Testis (tissue), 3 donors: ENCODE measurements around the gene RIPOR3. TPM values are rescaled to one million over a fixed set of nuclear protein-coding genes. Genes with fewer than 3 reads are reported as not detected.

Source experiments
- DNase-seq: peaks from one replicate; pipeline ENCODE4 v3.0.0-alpha.2; 2019
- H3K27ac ChIP-seq, 2 donors: fragments of 200-600 bp; sonication (generic); one replicate each; pipeline ENCODE4 v1.5.1; 2019
- H3K27me3 ChIP-seq: fragments of 200-600 bp; sonication (generic); one replicate; pipeline ENCODE4 v1.5.1; 2019
- H3K36me3 ChIP-seq: fragments of 200-600 bp; sonication (generic); one replicate; pipeline ENCODE4 v1.5.1; 2017; ENCODE audit warnings: low read depth; ENCODE audit errors: missing control alignments
- H3K4me1 ChIP-seq: fragments of 200-600 bp; sonication (generic); one replicate; pipeline ENCODE4 v1.5.1; 2019
- H3K4me3 ChIP-seq, 2 donors: fragments of 200-600 bp; sonication (generic); one replicate each; pipeline ENCODE4 v1.5.1; 2017 to 2019
- H3K9me3 ChIP-seq: fragments of 200-600 bp; sonication (generic); one replicate; pipeline ENCODE4 v1.5.1; 2017
- POLR2A ChIP-seq: fragments of 450-650 bp; IDR thresholded peaks from one replicate; pipeline ENCODE4 v1.6.1; 2017; ENCODE audit warnings: antibody characterized with exemption, mild to moderate bottlenecking, moderate library complexity
- WGBS, 2 donors: methylation state at CpG; one replicate each; pipeline ENCODE4 v1.1.5; 2018; 5-methylcytosine and 5-hydroxymethylcytosine counted together
- intact Hi-C: fragments of 100-400 bp; cut with DNase I; formaldehyde crosslinking; loops from one replicate; pipeline ENCODE4 v1.15.1; 2023; ENCODE audit warnings: low total_unique reads
- polyA plus RNA-seq: library from polyadenylated mRNA; stranded (reverse); fragments of 350-450 nt; fragmentation: Illumina TruSeq; extraction: RNeasy Lipid Tissue Mini Kit (QIAGEN cat#74804); gene quantifications from one replicate; pipeline ENCODE4 v1.2.3, GENCODE V29; 2014; ENCODE audit warnings: low read depth, low replicate concordance; ENCODE audit not compliant: insufficient read depth
- total RNA-seq, 2 donors: library from RNA; depleted of rRNA; stranded (reverse); fragments of >200 nt; gene quantifications; one replicate each; pipeline ENCODE4 v1.2.3, GENCODE V29; 2016
- TF ChIP-seq, protein P1 (sequence below), 3 experiments: fragments of 450-650 bp in 2 of 3; fragments of 200-600 bp in 1 of 3; sonication (generic) in 1 of 3; IDR thresholded peaks; one replicate each; pipeline ENCODE4 v1.5.1; 2016 to 2019; ENCODE audit warnings: antibody characterized with exemption in 3 of 3, mild to moderate bottlenecking in 2 of 3, moderate library complexity in 1 of 3

Gene RIPOR3
- total and polyA plus RNA-seq, 3 donors from 2014 or later = 11.3 to 26.9 (median 22.1) TPM

DNA sequence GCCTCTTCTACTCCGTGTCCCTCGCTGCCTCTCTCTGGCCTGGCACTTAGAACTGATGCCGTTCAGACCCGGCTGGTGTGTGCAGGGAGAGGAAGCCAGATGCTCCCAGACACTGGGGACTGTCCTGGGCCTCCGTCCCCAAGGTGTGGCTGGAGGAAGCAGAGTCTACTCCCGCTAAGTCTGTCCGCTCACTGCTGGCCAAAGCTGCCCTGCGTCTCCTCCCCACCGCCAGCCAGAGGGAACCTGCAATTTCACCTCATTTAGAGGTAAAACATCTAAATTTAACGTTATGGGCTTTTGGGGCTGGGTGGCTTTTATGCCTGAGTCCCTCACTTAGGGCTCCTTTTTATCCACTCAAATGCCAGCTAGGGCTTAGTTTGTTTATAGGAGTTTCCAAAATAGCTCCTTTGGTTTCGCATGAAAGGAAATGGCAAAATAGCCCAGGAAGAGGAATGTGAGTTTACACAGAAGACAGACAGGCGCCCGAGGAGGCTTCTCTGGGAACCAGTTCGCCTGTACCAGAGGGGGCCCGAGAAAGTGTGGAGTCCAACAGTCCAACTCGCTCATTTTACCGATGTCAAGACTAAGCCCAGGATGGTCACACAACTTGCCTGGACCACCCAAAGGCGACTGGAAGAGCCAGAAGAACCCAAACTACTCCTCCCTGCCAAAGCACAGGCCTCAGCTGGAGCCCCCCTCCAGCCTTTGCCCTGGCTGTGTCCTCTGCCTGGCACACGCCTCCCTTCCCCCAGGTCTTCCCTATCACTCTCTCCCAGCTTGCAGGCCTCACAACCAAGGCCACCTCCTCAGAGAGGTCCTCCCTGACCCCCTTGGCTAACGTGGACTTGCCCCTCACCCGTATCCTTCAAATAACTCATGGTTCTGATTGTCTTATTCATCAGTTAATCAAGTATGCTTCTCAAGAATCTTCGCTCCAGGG, 54.5 kb downstream of the RIPOR3 start:
- no peaks in the 10 kb centered on the region for H3K27me3 ChIP-seq
- H3K9me3 ChIP-seq = no peaks in the 10 kb centered on the region
- WGBS, 2 donors = 64 to 76% methylated on average over 20 to 22 of the region's 22 CpGs
- peak overlapping the region in 1 of 2 donors; percentile 10 for H3K27ac ChIP-seq
- H3K4me3 ChIP-seq = no peak overlapping the region
- H3K36me3 ChIP-seq = no peaks in the 10 kb centered on the region
- DNase-seq = no peak
- TF ChIP-seq, protein P1, sequence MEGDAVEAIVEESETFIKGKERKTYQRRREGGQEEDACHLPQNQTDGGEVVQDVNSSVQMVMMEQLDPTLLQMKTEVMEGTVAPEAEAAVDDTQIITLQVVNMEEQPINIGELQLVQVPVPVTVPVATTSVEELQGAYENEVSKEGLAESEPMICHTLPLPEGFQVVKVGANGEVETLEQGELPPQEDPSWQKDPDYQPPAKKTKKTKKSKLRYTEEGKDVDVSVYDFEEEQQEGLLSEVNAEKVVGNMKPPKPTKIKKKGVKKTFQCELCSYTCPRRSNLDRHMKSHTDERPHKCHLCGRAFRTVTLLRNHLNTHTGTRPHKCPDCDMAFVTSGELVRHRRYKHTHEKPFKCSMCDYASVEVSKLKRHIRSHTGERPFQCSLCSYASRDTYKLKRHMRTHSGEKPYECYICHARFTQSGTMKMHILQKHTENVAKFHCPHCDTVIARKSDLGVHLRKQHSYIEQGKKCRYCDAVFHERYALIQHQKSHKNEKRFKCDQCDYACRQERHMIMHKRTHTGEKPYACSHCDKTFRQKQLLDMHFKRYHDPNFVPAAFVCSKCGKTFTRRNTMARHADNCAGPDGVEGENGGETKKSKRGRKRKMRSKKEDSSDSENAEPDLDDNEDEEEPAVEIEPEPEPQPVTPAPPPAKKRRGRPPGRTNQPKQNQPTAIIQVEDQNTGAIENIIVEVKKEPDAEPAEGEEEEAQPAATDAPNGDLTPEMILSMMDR (IDR thresholded peaks at IDR 0.05) = no peak
- no peak for TF ChIP-seq POLR2A
- intact Hi-C loops = no loop called here
- peaks cover 16% of the 10 kb centered on the region for H3K4me1 ChIP-seq

DNA sequence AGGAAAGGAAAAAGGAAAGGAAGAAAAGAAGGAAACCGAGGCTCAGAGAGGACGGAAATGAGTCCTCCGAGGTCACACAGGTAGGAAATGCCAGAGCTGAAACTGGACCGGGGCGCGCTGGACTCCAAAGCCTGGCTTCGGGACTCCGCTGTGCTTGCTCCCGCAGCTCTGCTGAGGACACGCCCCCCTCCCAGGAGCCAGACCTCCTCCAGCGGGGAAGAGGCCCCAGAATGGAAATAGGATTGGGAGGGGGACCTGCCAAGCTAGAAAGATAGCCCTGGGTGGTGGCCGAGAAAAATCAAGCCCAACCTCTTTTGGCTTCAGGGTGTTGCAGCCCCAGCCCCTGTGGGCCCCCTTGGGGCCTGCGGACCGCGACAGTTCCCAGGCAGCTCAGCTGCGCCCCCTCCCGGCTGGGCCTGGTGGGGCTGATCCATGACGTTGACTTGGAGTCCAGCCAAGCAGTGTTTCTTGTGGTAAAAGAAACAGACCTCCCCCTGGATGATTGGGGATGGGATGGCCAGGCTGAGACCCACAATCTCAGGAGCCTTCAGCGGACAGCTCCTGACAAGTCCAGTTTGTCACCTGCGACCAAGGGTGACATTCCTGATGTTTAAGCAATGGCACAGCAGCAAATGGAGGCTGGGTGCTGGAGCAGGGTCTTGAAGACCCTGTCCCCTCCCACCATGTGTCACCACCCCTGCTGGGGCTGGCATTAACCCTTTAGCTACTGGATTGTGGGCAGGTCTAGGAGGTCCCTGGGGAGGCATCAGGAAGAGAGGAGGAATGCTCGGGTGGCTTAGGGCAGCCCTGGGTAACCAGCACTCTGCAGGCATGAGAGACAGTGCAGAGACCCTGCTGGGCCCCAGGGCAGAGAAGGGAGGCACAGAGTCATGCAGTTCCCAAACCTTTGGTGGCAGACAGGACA, 55.4 kb downstream of the RIPOR3 start:
- TF ChIP-seq, protein P1 (IDR thresholded peaks at IDR 0.05) = peak; percentile 64 to 86 (median 76)
- TF ChIP-seq POLR2A = no peak
- H3K9me3 ChIP-seq = no peaks in the 10 kb centered on the region
- no peaks in the 10 kb centered on the region for H3K27me3 ChIP-seq
- 21 to 36% methylated on average over 21 of the region's 21 CpGs for WGBS, 2 donors
- no peak overlapping the region for H3K27ac ChIP-seq
- no peaks in the 10 kb centered on the region for H3K36me3 ChIP-seq
- peak; percentile 81 for DNase-seq
- H3K4me3 ChIP-seq = peak overlapping the region; percentile 16 to 27
- intact Hi-C loops = no loop called here
- H3K4me1 ChIP-seq = peaks cover 16% of the 10 kb centered on the region

DNA sequence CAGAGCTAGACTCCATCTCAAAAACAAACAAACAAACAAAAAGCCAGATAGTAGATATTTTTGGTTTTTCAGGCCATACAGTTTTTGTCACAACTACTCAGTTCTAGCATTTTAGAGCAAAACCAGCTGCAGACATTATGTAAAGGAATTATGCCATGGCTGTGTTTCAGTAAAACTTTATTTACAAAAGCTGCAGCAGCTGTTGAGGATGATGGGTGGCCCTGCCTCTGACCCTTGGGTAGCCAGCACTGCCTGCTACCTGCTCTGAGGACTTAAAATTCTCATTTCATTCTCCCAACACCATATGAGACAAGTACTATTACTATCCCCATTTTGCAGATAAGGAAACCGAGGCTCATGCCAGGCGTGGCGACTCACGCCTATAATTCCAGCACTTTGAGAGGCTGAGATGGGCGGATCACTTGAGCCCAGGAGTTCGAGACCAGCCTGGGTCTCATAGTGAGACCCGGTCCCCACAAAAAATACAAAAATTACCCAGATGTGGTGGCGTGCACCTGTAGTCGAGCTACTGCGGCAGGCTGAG, 56.3 kb downstream of the RIPOR3 start:
- no peak for DNase-seq
- intact Hi-C loops = no loop called here
- H3K4me3 ChIP-seq = peak overlapping the region in 1 of 2 donors; percentile 27
- H3K27ac ChIP-seq = no peak overlapping the region
- no peaks in the 10 kb centered on the region for H3K36me3 ChIP-seq
- peaks cover 16% of the 10 kb centered on the region for H3K4me1 ChIP-seq
- TF ChIP-seq, protein P1 (IDR thresholded peaks at IDR 0.05) = no peak
- no peak for TF ChIP-seq POLR2A
- WGBS, 2 donors = 71 to 80% methylated on average over 10 of the region's 10 CpGs
- no peaks in the 10 kb centered on the region for H3K9me3 ChIP-seq
- no peaks in the 10 kb centered on the region for H3K27me3 ChIP-seq

DNA sequence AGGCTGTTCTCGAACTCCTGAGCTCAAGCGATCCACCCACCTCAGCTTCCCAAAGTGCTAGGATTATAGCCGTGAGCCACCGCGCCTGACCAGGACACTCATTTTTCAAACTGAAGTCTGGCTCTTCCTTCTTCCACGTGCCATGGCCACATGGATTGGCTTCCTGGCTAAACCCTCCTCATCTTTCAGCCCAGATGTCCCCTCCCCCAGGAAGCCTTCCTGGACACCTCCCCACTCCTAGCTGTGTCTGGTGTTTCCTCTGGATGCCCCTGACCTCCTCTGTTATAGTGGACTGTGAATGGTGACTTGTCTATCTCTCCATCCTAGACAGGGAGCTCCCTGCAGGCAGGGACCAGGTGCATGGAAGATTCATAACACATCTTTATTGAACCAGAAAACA, 57.2 kb downstream of the RIPOR3 start:
- no peaks in the 10 kb centered on the region for H3K9me3 ChIP-seq
- intact Hi-C loops = no loop called here
- H3K36me3 ChIP-seq = no peaks in the 10 kb centered on the region
- no peaks in the 10 kb centered on the region for H3K27me3 ChIP-seq
- H3K27ac ChIP-seq = no peak overlapping the region
- TF ChIP-seq POLR2A = no peak
- TF ChIP-seq, protein P1 (IDR thresholded peaks at IDR 0.05) = no peak
- DNase-seq = no peak
- WGBS, 2 donors = 84 to 88% methylated on average over 6 of the region's 6 CpGs
- H3K4me1 ChIP-seq = peaks cover 16% of the 10 kb centered on the region
- no peak overlapping the region for H3K4me3 ChIP-seq
